RPMI7951 (cell line): ENCODE results near the gene RFPL3. TPM values are rescaled to one million over a fixed set of nuclear protein-coding genes. Genes with fewer than 3 reads are reported as not detected.
A peak's percentile ranks its signal among the peaks of the same experiment; 100 is the strongest.
"Not testable (repeated sequence)": the region's sequence is repeated elsewhere in the genome, so short reads cannot be mapped to it uniquely, and the experiment has no call there.

Experiments
- DNase-seq: peaks from one replicate; pipeline ENCODE4 v3.0.0-alpha.2; 2012; ENCODE audit warnings: low read depth
- total RNA-seq: library from RNA; depleted of rRNA; stranded (reverse); fragments of >200 nt; shearing (Covaris generic); gene quantifications from 2 replicates; pipeline ENCODE4 v1.2.3, GENCODE V29; 2014

Gene RFPL3
- total RNA-seq, 1 experiment from 2014 or later, result not detected

- DNase-seq, result no peak
These were observed 26.3 kb upstream of the RFPL3 start for GRCh38 chr22:32331236-32331917.

GRCh38 chr22:32331918-32332725 lies 25.5 kb upstream of the RFPL3 start:
- DNase-seq, result no peak

GRCh38 chr22:32333141-32333768 lies 24.4 kb upstream of the RFPL3 start:
- DNase-seq, result no peak

- DNase-seq, result no peak
These were observed 23.7 kb upstream of the RFPL3 start for GRCh38 chr22:32333769-32334659.

- no peak for DNase-seq
These were observed 22.9 kb upstream of the RFPL3 start for GRCh38 chr22:32334660-32335365.

DNA sequence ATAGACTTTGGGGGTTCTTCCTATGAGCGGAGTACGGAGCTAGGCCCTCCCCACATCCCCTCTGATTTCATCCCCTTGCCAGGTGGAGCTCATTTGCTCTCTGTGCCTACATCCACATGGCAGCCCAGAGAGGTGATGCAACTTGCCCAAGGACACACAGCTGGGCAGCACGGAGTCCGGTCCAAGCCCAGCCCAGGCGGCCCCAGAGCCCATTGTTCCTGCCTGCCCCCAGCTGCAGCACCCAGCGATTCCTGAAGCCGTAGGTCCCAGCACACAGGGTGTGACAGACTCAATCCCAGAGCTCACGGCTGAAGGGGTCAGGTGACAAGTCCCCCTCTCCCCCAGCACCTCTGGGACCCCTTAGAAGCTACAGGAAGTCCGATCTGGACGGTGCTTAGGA lies 22.2 kb upstream of the RFPL3 start:
- DNase-seq, result no peak

GRCh38 chr22:32336121-32336603 lies 21.5 kb upstream of the RFPL3 start:
- no peak for DNase-seq

GRCh38 chr22:32336771-32337424 lies 20.8 kb upstream of the RFPL3 start:
- DNase-seq, result no peak

- DNase-seq, result not testable (repeated sequence)
These were observed 20.2 kb upstream of the RFPL3 start for GRCh38 chr22:32337425-32337824.

GRCh38 chr22:32338757-32339156 lies 18.9 kb upstream of the RFPL3 start:
- no peak for DNase-seq

GRCh38 chr22:32339190-32340012 lies 18.3 kb upstream of the RFPL3 start:
- DNase-seq, result no peak

- DNase-seq, result no peak
These were observed 17.3 kb upstream of the RFPL3 start for GRCh38 chr22:32340411-32340810.

DNA sequence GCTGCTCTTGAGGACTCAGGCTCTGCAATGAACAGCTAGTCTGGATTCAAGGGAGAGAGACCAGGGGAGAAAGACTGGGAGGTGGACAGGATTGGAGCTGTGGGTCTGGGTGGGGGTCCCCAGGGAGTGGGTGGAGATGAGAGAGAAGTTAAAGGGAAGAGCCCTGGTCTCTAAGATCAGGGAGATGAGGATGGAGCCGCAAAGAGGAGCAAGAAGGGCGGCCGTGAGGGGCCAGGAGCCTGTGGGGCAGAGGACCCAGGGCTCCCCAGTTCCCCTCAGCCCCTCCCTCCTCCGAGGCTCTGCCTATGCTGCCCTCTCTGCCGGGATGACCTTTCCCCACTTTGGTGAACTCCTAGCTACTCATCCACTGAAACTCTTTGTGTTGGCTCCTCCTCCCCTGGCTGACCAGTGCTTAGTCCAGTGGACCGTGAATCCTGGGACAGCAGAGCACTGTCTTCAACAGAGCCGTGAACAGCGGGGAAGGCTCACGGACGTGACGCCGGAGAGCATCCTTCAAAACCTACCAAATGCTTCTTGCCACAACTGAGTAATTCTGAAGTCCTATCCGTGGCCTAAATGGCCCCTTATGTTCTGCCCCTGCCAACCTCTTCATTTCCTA lies 16.4 kb upstream of the RFPL3 start:
- peak; percentile 6 for DNase-seq

- DNase-seq, result no peak
These were observed 14.7 kb upstream of the RFPL3 start for GRCh38 chr22:32342977-32343376.

GRCh38 chr22:32343941-32344340 lies 13.7 kb upstream of the RFPL3 start:
- DNase-seq, result no peak

GRCh38 chr22:32348031-32348611 lies 9.5 kb upstream of the RFPL3 start:
- no peak for DNase-seq

GRCh38 chr22:32351875-32352274 lies 5.8 kb upstream of the RFPL3 start:
- not testable (repeated sequence) for DNase-seq

DNA sequence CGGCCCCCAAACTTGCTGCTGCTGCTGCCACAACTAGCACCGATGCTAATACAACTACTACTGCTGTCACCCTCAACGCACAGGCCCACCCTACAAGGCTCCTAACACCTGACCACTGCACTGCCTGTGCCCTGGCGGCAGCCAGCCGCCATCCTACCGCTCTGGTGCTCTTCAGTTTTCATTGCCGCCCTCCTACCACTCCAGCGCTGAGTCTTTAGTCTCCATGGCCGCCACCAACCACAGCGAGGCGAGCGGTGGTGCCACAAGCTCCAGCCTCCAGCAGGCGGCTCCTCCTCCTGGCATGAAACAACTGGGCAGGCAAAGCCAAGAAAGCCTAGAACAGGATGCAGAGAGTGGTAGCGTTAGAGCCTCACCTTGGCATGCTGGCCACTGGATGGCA lies 5.0 kb upstream of the RFPL3 start:
- no peak for DNase-seq

DNA sequence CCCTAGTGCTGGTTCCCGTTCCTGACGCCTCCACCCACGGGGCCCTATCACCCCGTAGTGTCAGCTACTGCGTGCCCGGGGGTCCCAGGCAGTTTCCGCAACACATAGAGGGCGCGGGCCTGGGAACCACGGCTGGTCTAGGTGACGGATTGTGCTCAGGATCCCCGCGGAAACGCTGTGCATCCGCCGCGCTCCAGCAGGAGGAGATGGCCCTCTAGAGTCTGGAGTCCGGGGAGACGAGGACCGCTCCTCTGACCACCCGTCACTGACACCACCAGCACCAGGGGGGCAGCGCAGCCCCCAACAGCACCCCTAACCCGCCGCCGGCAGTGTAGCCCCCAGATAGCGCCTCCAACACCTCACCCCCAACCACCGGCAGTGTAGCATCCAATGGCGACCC lies 4.4 kb upstream of the RFPL3 start:
- DNase-seq, result no peak
